Stimulated activated memory B cell treated with anti-CD40 and anti-IgM and Interleukin-4, amounts not matched to agents 10 μg/mL and 1 μg/mL and 100 μg/mL, for 72 hours (primary cell): ENCODE measurements around the gene ZBED2.
"Not testable (repeated sequence)": the region's sequence is repeated elsewhere in the genome, so short reads cannot be mapped to it uniquely, and the experiment has no call there.

ENCODE experiments used
- ATAC-seq: fragments of 150-1000 bp; cut with Tn5 transposase; 2 replicates; pipeline ENCODE4 v1.10.0; 2021
- H3K27ac Mint-ChIP-seq: one replicate; pipeline ENCODE4 v1.8.0; 2022; ENCODE audit warnings: mild to moderate bottlenecking, mixed read lengths
- H3K27me3 Mint-ChIP-seq: one replicate; pipeline ENCODE4 v1.8.0; 2022; ENCODE audit warnings: mixed read lengths
- H3K36me3 Mint-ChIP-seq: one replicate; pipeline ENCODE4 v1.8.0; 2022; ENCODE audit warnings: mixed read lengths
- H3K4me1 Mint-ChIP-seq: one replicate; pipeline ENCODE4 v1.8.0; 2022; ENCODE audit warnings: mixed read lengths
- H3K4me3 Mint-ChIP-seq: one replicate; pipeline ENCODE4 v1.8.0; 2022; ENCODE audit warnings: mild to moderate bottlenecking, moderate library complexity, mixed read lengths
- H3K9me3 Mint-ChIP-seq: one replicate; pipeline ENCODE4 v1.8.0; 2022; ENCODE audit warnings: mixed read lengths

ZBED2 gene

DNA sequence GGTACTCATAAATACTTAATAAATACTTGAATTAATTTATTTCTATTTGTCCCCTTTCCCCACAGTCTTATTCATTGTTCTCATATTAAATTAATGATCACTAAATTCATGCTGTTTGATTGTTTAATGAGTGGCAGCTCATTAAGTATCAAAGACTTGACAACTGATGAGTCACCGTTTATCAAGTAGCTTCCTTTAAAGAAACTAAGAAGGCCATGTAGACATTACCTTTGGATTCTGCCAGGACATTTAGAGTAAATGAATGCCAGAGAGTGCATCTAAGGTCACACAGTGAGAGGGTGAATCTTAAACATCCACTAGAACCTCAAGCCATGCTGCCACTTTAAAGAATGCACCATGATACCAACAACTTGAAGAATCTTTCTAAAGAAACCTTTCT is 23.9 kb downstream of the ZBED2 start:
- ATAC-seq: no peak
- H3K27ac Mint-ChIP-seq: no peak overlapping the region
- H3K4me1 Mint-ChIP-seq: peaks cover 6% of the 10 kb centered on the region
- no peaks in the 10 kb centered on the region for H3K27me3 Mint-ChIP-seq
- no peaks in the 10 kb centered on the region for H3K36me3 Mint-ChIP-seq
- no peaks in the 10 kb centered on the region for H3K9me3 Mint-ChIP-seq
- no peak overlapping the region for H3K4me3 Mint-ChIP-seq

DNA sequence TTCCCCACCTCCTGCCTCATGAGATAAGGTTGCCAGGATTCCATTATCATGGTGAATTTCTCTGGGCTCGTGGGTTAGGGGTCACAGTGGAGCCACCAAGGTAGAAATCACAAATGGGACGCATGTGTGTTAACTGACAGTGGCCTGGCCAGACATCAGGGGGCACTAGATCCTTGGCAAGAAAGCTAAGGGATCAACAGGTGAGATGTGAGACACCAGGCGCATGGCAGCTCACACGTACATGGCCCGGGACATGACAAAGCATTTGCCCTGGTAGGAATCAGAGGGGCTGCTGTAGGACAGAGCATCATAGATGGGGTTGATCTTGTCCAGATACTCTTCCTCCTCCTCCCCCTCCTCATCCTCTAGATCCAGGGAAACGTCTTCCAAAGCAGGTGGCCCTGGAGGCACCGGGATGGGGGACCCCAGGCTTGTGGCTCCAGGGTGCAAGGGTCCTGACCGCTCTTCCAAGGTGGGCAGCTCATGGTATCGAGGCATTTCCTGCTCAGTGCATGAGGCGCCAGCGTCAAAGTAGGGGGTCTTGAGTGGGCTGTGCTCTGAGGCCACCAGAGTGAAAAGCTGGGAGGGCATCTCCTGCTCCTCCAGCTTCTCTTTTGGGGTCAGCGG is 24.6 kb downstream of the ZBED2 start:
- no peak overlapping the region for H3K27ac Mint-ChIP-seq
- no peak overlapping the region for H3K4me3 Mint-ChIP-seq
- H3K9me3 Mint-ChIP-seq: no peaks in the 10 kb centered on the region
- no peaks in the 10 kb centered on the region for H3K36me3 Mint-ChIP-seq
- peaks cover 6% of the 10 kb centered on the region for H3K4me1 Mint-ChIP-seq
- H3K27me3 Mint-ChIP-seq: no peaks in the 10 kb centered on the region
- ATAC-seq: no peak

DNA sequence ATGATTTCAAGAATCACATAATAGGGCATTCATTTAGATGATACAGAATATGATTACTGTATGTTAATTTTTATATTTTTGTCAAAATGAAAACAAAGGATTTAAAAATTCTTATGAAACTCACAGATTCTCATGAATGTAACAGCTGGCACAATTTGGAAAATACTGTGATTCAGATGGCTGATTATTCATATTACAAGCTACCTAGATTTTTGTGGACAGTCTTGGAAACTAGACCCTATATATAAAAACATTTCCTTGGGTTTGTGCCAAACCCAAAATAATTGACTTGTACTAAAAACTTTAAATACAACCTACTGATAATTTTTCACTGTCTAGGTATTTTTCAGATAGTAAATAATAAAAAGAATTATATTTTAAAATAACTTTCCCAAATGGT is 26.2 kb downstream of the ZBED2 start:
- H3K27ac Mint-ChIP-seq: no peak overlapping the region
- H3K36me3 Mint-ChIP-seq: no peaks in the 10 kb centered on the region
- peaks cover 13% of the 10 kb centered on the region for H3K27me3 Mint-ChIP-seq
- H3K9me3 Mint-ChIP-seq: no peaks in the 10 kb centered on the region
- no peak for ATAC-seq
- H3K4me3 Mint-ChIP-seq: no peak overlapping the region
- H3K4me1 Mint-ChIP-seq: peaks cover 6% of the 10 kb centered on the region

DNA sequence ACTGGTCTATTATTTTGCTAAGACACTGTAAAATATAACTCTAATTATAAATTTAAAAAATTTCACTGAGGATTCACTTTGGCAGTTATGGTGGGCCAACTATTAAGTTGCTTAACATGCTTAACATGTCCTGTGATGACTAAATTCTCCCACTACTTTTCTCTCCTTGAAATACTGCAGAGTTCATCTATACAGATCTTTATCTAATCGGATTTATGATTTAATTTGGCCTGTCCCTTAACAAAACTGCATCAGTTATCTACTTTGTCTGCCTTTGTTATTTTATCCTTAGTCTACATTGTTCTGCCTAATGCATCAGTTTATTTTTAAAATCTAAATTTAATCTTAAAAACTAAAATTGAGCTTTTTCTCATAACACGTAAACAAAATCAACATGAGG is 26.8 kb downstream of the ZBED2 start:
- Mint-ChIP-seq H3K27ac (no peak overlapping the region), H3K4me3 (no peak overlapping the region), H3K27me3 (peaks cover 13% of the 10 kb centered on the region), H3K36me3 (no peaks in the 10 kb centered on the region), H3K9me3 (no peaks in the 10 kb centered on the region), H3K4me1 (peaks cover 6% of the 10 kb centered on the region)
- no peak for ATAC-seq

DNA sequence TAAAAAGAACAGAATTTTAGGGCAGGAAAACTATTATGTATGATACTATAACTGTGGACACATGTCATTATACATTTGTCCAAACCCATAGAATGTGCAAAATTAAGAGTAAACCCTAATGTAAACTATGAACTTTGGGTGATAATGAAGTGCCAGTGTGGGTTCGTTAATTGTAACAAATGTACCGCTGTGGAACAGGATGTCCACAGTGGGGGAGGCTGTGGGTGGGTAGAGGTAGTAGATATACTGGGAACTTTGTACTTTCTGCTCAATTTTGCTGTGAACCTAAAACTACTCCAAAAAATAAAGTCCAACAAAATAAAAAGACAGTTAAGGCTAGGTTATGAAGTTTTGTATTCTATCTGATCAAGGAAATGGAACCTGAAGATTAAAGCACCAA is 28.3 kb downstream of the ZBED2 start:
- H3K4me3 Mint-ChIP-seq: no peak overlapping the region
- H3K36me3 Mint-ChIP-seq: no peaks in the 10 kb centered on the region
- no peak for ATAC-seq
- no peaks in the 10 kb centered on the region for H3K9me3 Mint-ChIP-seq
- H3K27me3 Mint-ChIP-seq: peaks cover 13% of the 10 kb centered on the region
- H3K27ac Mint-ChIP-seq: no peak overlapping the region
- peaks cover under 1% of the 10 kb centered on the region for H3K4me1 Mint-ChIP-seq

DNA sequence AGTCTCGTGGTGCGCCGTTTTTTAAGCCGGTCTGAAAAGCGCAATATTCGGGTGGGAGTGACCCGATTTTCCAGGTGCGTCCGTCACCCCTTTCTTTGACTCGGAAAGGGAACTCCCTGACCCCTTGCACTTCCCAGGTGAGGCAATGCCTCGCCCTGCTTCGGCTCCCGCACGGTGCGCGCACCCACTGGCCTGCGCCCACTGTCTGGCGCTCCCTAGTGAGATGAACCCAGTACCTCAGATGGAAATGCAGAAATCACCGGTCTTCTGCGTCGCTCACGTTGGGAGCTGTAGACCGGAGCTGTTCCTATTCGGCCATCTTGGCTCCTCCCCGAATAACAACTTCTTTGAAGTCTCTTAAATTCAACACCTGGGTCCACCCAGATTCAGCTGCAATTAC is 33.2 kb downstream of the ZBED2 start:
- H3K27ac Mint-ChIP-seq, H3K4me1 Mint-ChIP-seq, H3K4me3 Mint-ChIP-seq, H3K9me3 Mint-ChIP-seq, ATAC-seq, H3K36me3 Mint-ChIP-seq: not testable (repeated sequence)
- H3K27me3 Mint-ChIP-seq: peaks cover 13% of the 10 kb centered on the region

DNA sequence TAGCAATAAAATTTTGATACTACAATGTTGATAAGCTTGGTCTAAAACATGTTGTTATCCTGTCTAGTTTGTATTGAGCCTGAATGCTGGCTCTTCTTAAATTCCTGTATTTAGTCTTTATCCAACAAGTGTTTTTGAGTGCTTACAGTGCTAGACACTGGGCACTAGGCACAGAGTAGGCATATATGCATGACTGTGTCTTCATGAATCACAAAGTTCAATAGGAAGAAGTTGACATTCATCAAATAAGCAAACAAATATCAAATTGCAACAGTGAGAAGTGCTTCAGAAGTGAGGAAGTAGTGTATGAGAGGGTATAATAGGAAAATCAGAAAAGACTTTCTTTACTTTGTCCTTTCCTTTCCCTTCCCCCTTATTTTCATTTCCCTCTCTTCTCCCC is 46.4 kb downstream of the ZBED2 start:
- no peaks in the 10 kb centered on the region for H3K9me3 Mint-ChIP-seq
- no peak for ATAC-seq
- H3K36me3 Mint-ChIP-seq: no peaks in the 10 kb centered on the region
- no peak overlapping the region for H3K27ac Mint-ChIP-seq
- peaks cover 10% of the 10 kb centered on the region for H3K4me1 Mint-ChIP-seq
- H3K4me3 Mint-ChIP-seq: no peak overlapping the region
- no peaks in the 10 kb centered on the region for H3K27me3 Mint-ChIP-seq

DNA sequence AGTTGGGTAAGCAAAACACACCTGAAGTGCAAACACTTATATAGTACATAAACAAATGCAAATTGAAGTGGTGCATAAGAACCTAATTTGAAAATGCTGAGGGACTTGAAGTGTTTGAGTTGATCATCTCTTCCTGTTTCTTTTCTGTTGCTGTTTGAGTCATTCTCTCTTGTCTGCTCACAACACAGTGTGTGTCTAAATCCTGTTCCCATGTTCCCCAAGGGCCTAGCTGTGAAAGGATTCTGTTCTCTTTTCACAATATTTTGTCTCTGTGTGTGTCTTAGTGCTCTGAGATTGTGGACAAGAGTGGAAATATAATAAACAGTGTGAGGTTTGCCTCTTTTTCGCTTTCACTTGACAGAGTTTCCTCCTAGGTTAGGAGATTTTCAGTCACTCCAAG is 47.1 kb downstream of the ZBED2 start:
- Mint-ChIP-seq H3K4me1 (peaks cover 13% of the 10 kb centered on the region), H3K27ac (no peak overlapping the region), H3K4me3 (peak overlapping the region; percentile 49), H3K27me3 (no peaks in the 10 kb centered on the region), H3K9me3 (no peaks in the 10 kb centered on the region), H3K36me3 (no peaks in the 10 kb centered on the region)
- peak; percentile 83 for ATAC-seq

DNA sequence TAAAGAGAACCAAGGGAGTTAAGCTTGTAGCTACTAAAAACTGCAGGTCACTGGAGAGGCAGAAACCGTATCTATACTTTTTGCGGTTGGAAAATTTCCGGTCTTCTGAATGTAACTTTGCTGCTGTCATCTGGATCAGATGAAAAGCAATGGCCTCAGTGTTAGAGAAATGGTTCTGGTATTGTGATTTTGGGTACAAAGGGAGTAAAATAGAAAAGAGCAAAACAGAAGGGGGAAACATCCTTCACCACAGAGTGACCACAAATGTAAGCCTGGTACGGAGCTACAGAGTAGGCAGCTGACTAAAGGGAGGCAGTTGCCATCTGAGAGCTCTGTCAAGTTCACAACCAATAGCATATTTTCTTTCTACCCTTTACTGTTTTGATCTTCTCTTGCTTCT is 47.5 kb downstream of the ZBED2 start:
- Mint-ChIP-seq H3K27me3 (no peaks in the 10 kb centered on the region), H3K4me3 (peak overlapping the region; percentile 49), H3K27ac (no peak overlapping the region), H3K9me3 (no peaks in the 10 kb centered on the region), H3K4me1 (peaks cover 18% of the 10 kb centered on the region), H3K36me3 (no peaks in the 10 kb centered on the region)
- peak; percentile 94 for ATAC-seq

DNA sequence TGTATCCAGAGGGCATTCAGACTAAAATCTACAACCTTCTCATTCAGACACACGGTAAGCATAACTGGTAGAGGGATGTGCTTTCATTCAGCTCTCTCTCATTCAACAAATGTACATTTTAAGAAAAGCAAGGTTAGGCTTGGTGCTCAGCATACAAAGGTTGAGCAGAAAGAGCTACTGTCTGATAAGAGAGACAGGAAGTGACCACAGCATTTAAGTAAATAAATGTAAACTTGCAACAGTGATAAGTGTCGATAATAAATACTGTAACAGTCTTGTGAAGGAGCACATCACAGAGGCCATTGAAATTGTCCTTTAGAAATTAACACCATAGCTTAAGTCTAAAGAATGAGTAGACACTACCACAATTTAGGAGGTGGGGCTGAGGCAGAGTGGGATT is 49.8 kb downstream of the ZBED2 start:
- H3K36me3 Mint-ChIP-seq: no peaks in the 10 kb centered on the region
- H3K27ac Mint-ChIP-seq: peak overlapping the region; percentile 36
- H3K4me3 Mint-ChIP-seq: no peak overlapping the region
- peaks cover 28% of the 10 kb centered on the region for H3K4me1 Mint-ChIP-seq
- H3K9me3 Mint-ChIP-seq: no peaks in the 10 kb centered on the region
- ATAC-seq: no peak
- no peaks in the 10 kb centered on the region for H3K27me3 Mint-ChIP-seq
